Hypothalamus (tissue), 51 donors: ENCODE results near the gene BRINP3.
"Not testable (repeated sequence)": the region's sequence is repeated elsewhere in the genome, so short reads cannot be mapped to it uniquely, and the experiment has no call there.

Experiments used
- DNase-seq, 51 donors: peaks; one replicate each; lab custom pipeline; 2025; lab: John Stamatoyannopoulos, UW

Gene BRINP3

DNA sequence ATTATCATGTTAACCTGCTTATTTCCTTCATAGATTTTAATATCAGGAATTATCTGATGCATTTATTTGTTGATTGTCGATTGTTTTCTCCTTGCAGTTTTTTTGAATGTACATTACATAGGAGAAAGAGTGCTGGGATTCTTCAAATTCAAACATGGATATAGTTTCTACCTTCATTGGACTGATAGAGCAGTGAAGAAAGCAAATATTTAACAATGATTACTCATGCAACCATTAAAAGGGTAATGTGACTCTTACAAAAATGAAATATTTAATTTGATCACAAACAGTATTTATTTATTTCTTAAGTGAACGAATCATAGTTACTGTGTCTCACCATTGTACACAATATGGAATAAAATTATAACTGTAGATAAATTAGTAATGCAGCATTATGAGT, 350.9 kb downstream of the BRINP3 start:
- DNase-seq = no peak

- DNase-seq = no peak
These were observed 353.6 kb downstream of the BRINP3 start for GRCh38 chr1:190124068-190124467.

GRCh38 chr1:190120564-190120963, 357.1 kb downstream of the BRINP3 start:
- DNase-seq = not testable (repeated sequence)

GRCh38 chr1:190119683-190120082, 358.0 kb downstream of the BRINP3 start:
- DNase-seq = no peak

DNA sequence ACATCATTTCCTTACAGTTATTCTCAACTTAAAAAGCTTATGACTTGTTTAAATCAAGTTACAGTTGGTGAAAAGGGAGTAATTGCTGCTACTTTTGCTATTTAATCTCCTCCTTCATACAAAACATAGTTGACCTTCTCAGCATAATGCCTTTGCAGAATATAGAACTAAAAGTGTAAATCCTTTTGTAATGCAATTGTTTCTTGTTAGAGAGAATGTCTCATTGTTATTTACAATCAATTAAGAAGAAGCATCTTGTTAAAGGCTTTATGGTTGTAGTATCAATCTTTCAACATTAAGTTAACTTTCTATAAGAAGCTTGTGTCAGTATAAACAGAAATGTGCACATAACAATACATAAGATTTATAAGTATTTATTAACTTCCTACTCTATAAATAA, 360.7 kb downstream of the BRINP3 start:
- DNase-seq = no peak

GRCh38 chr1:190104961-190105360, 372.7 kb downstream of the BRINP3 start:
- DNase-seq = no peak

- DNase-seq = no peak
These were observed 374.8 kb downstream of the BRINP3 start for GRCh38 chr1:190102757-190103326.

DNA sequence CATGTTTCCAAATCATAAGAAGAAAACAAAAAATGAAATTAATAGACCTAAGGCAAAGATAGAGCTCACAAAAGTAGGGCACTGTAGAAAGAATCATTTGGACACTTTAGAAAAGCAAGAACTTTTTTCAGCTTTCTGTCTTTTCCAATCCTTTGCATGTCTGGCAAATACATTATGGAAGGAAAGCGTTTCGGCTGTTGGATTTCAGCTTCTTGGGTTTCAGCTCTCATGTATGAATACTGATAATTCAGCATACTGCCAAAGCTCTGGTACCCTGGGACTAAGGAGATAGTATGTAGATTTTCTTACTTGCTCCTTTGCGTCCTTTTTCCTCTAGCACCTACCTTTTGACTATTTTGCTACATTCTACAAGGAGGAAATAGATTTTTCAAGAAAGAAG, 375.9 kb downstream of the BRINP3 start:
- no peak for DNase-seq

GRCh38 chr1:190098756-190099155, 378.9 kb downstream of the BRINP3 start:
- no peak for DNase-seq

GRCh38 chr1:190098107-190098506, 379.6 kb downstream of the BRINP3 start:
- no peak for DNase-seq

DNA sequence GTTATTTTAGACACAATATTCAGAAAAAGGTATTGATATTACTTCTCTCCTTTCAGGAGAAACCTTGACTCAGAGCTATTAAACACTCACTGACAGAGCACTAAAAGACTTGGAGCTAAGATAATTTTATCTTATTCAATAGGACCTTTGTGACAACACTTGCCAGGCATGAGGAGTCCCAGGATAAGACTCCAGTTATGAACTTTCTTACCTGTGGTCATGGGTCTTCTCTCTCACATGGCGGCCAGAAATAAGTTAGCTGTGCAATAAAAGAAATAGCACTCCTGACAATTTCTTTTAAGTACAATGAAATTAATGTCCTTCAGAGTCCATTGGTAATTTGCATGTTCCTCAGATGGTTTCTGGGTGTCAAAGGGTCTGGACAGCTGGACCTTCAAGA, 382.1 kb downstream of the BRINP3 start:
- no peak for DNase-seq

GRCh38 chr1:190084552-190084951, 393.1 kb downstream of the BRINP3 start:
- DNase-seq = no peak

- no peak for DNase-seq
These were observed 409.4 kb downstream of the BRINP3 start for GRCh38 chr1:190068304-190068703.

DNA sequence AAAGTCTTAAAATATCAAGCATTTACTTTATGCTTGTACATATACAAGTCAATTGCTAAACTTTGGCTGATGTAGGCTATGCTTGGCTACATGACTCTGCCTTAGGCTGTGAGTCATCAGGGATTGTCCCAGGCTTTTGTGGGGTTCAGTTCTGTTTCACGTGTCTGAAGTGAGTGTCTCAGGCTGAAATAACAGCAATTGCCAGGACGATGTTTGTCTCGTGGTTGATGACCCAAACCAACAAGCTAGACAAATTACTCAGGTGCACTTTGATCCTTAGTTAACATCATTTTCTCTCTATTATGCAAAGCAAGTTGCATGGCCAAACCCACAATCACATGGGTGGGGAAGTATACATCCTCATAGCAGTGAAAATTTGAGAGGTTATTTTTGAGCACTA, 410.1 kb downstream of the BRINP3 start:
- no peak for DNase-seq

DNA sequence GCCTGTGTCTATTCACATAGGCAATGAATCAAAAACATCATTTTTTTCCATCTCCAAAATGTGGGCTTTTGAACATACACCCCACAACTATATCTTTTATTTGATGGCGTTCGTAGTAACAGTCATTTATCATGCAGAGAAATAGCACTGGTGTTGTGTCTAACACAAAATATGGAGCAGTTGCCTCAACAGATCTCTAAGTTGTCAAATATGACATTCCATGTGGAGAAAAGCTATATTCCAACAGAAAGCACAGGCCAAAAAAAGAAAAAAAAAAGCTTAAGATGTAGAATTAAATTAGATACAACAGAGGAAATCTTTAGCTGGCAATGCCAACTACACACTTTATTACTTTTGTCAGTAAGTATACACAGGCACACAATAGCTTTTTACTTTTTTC, 411.7 kb downstream of the BRINP3 start:
- DNase-seq = no peak

DNA sequence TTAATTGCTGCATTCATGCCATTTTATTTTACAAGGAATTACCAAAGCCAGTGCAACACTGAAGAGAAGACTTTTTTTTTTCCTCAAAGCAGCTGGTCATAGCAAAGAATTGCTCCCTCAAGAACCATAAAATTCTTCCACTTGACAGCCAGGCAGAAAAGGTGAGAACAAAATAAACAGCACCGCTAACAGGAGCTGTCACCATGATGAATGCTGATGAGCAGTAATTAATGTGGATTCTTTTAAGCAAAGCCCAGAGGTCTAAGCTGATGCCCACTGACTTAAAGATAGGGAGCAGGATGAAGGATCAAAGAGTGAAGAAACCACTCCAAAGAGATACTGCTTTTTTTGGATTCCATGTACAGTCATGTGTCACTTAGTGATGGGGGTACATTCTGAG, 428.4 kb downstream of the BRINP3 start:
- DNase-seq = no peak
